T-helper 2 cell treated with Interferon-gamma antibody and Interleukin-4, amounts not matched to agents 5 μg/mL and 100 μg/mL, for 36 hours (primary cell): Measurements from ENCODE around the gene KCNQ2.
"Not testable (repeated sequence)": the region's sequence is repeated elsewhere in the genome, so short reads cannot be mapped to it uniquely, and the experiment has no call there.

Source experiments
- DNase-seq: peaks from one replicate; pipeline ENCODE4 v3.0.0; 2021; ENCODE audit warnings: low spot score
- H3K27ac Mint-ChIP-seq: one replicate; pipeline ENCODE4 v1.8.0; 2021; ENCODE audit warnings: mild to moderate bottlenecking, mixed read lengths
- H3K27me3 Mint-ChIP-seq: one replicate; pipeline ENCODE4 v1.8.0; 2021; ENCODE audit warnings: low read depth, mixed read lengths
- H3K36me3 Mint-ChIP-seq: one replicate; pipeline ENCODE4 v1.8.0; 2021; ENCODE audit warnings: low read depth, mixed read lengths
- H3K4me1 Mint-ChIP-seq: one replicate; pipeline ENCODE4 v1.8.0; 2021; ENCODE audit warnings: low read depth, mixed read lengths
- H3K4me3 Mint-ChIP-seq: one replicate; pipeline ENCODE4 v1.8.0; 2022; ENCODE audit warnings: mild to moderate bottlenecking, moderate library complexity, mixed read lengths
- H3K9me3 Mint-ChIP-seq: one replicate; pipeline ENCODE4 v1.8.0; 2021; ENCODE audit warnings: mixed read lengths

The KCNQ2 gene

DNA sequence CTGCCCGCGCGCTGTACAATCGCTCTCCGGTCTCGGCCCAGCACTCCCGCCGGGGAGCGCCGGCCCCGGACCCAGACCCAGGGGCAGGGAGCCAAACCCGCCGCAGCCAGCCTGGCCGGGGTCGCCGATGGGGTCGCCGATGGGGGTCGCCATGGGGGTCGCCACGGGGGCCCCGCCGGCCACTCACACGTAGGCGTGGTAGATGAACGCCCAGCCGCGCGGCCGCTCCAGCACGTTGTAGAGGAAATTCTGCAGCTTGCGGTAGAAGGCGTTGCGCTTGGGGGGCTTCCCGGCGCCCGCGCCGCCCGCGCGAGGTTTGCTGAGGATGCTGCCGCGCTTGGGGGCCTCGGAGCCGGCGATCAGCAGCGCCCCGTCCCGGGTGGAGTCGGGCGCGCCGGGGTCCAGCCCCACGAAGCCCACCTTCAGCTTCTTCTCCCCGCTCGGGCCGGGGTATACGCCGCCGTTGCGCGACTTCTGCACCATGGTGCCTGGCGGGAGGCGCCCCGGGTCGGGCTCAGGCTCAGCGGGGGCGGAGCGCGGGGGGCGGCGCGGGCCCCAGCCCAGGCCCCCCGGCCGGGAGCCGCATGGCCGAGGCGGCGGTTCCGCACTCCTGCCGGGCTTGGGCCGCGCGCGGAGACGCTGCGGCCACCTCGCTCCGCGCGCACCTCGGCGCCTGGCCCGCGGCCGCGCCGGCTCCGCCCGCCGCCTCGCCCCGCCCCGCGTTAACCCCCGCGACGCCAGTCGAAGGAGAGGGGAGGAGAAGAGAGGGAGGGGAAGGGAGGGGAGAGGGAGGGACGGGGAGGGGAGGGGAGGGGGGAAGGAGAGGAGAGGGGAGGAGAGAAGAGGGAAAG, at the start of gene KCNQ2:
Gene KCNQ2, minus strand, starts transcription at position 675 of the 851 bp plus-strand sequence. Its CDS starts 192 bp downstream, at position 483.
- H3K4me3 Mint-ChIP-seq = no peak within 1 kb of the TSS
- peaks cover 33% of the 10 kb centered on the region for H3K27me3 Mint-ChIP-seq
- no peaks in the 10 kb centered on the region for H3K9me3 Mint-ChIP-seq

DNA sequence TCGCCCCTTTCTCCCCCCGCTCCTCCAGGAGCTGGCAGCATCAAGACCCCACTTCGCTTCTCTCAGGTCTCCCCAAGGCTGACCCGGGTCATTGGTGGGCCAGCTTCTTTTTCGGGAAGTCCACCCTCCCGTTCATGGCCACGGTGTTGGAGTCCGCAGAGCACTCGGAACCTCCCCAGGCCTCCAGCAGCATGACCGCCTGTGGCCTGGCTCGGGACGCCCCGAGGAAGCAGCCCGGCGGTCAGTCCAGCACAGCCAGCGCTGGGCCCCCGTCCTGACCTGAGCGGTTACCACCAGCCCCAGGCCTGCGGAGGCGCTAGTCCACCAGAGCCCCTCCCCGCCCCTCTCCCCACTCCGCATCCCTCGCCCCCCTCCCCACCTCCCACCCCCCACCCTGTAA, 49.1 kb upstream of the KCNQ2 start:
- peak overlapping the region; percentile 77 for H3K4me3 Mint-ChIP-seq
- H3K9me3 Mint-ChIP-seq = no peaks in the 10 kb centered on the region
- peaks cover 6% of the 10 kb centered on the region for H3K4me1 Mint-ChIP-seq
- no peaks in the 10 kb centered on the region for H3K27me3 Mint-ChIP-seq
- DNase-seq = no peak
- peaks cover 25% of the 10 kb centered on the region for H3K36me3 Mint-ChIP-seq
- peak overlapping the region; percentile 75 for H3K27ac Mint-ChIP-seq

More for the DNA sequence above, at the start of gene KCNQ2:
- no peak within 1 kb of the TSS for H3K27ac Mint-ChIP-seq
- DNase-seq = no peak
- no peaks in the 10 kb centered on the region for H3K36me3 Mint-ChIP-seq
- no peaks in the 10 kb centered on the region for H3K4me1 Mint-ChIP-seq

GRCh38 chr20:63520934-63521601, 48.6 kb upstream of the KCNQ2 start:
- Mint-ChIP-seq H3K36me3 (peaks cover 25% of the 10 kb centered on the region), H3K4me1 (peaks cover 6% of the 10 kb centered on the region), H3K9me3 (no peaks in the 10 kb centered on the region), H3K27me3 (no peaks in the 10 kb centered on the region), H3K4me3 (peak overlapping the region; percentile 77), H3K27ac (peak overlapping the region; percentile 75)
- peak; percentile 68 for DNase-seq

DNA sequence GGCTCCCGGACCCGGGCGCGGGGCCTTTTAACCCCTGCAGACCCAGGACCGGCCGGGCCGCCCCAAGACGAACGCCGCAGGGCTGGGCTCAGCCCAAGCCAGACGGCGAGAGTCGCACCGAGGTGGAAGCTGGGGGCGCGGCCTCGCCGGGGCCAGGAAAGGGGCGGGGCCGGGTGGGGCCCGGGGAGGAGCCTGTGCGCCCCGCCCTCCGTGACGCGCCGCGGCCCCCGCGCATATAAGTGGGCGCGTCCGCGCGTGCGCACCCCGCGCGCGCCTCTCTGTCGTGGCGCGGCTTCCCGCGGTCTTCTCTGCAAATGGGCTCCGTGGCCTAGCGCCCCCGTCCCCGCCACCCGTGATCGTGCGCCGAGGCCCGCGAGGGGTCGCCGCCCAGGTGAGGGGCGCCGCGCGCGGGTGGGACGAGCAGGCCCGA, 48.1 kb upstream of the KCNQ2 start, which contains the start of gene PPDPF:
Gene PPDPF, plus strand, starts transcription at position 262 of the 430 bp plus-strand sequence. CDS start 544 bp downstream, outside the sequence.
- Mint-ChIP-seq H3K36me3 (peaks cover 25% of the 10 kb centered on the region), H3K4me3 (peak within 1 kb of the TSS; percentile 77), H3K9me3 (no peaks in the 10 kb centered on the region), H3K27ac (peak within 1 kb of the TSS; percentile 78), H3K27me3 (peaks cover 3% of the 10 kb centered on the region), H3K4me1 (peaks cover 6% of the 10 kb centered on the region)
- peak; percentile 83 for DNase-seq

- Mint-ChIP-seq H3K9me3 (no peaks in the 10 kb centered on the region), H3K4me3 (peak overlapping the region; percentile 77), H3K27me3 (peaks cover 6% of the 10 kb centered on the region), H3K4me1 (peaks cover 6% of the 10 kb centered on the region), H3K27ac (peak overlapping the region; percentile 62), H3K36me3 (peaks cover 25% of the 10 kb centered on the region)
- DNase-seq = peak; percentile 69
Observed at GRCh38 chr20:63519668-63520503, 47.4 kb upstream of the KCNQ2 start.

DNA sequence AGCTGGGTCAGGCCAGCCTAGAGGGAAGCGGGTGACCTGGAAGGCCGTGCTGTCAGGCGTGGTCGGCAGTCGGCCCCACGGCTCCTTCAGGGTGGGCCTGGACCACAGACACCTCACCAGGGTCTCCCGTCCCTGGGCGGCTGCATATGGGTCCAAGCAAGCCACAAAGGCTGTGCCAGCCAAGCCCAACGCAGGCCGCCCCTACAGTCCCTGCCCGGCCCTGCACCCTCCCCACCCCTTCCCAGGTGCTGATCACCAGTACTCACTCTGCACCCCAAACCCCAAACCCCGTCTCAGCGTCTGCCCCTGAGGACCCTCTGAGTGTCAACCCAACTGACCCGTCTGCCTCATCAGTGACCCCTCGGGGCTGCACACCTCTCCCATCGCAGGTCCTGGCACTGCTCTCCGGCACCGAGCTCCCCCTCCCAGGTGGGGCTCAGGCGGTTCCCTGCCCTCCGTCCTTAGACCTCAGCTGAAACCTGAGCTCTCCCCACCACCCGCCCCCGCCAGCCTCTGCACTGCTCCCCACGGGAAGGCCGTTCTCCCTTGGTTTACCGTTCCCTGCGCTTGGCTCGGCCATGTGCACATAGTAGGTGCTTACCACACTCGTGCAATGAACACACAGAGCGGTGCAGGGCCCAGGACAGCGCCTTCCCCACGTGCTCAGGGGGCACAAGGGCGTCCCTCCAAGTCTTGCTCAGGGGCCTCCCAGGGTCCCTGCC, 46.7 kb upstream of the KCNQ2 start:
- Mint-ChIP-seq H3K36me3 (peaks cover 22% of the 10 kb centered on the region), H3K9me3 (peaks cover 4% of the 10 kb centered on the region), H3K4me3 (peak overlapping the region; percentile 77), H3K27ac (peak overlapping the region; percentile 62), H3K27me3 (peaks cover 8% of the 10 kb centered on the region), H3K4me1 (peaks cover 6% of the 10 kb centered on the region)
- DNase-seq = no peak

DNA sequence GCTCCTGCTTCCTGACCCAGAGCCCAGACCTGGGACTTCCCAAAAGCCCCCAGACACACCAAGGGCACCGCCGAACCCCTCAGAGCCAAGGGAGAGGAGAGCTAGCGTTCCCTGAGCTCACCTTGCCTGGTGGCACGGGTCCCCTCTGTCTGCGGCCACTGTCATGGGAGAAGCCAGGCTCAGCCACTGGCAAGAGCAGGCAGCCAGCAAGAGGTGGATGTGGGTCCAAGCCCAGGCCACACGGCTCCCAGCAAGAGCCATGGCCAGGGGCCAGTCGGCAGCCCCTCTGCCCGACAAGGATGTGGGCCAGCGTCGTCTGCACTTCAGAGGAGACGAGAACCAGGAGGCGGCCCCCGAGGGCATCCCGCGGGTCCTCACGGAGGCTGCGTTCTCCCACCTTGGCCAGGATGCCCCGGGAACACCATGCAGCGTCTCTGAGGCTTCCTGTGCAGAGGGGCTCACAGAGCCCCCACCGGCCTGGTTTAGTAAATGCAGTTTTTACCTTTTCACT, 46.0 kb upstream of the KCNQ2 start:
- Mint-ChIP-seq H3K4me3 (no peak overlapping the region), H3K4me1 (peaks cover 6% of the 10 kb centered on the region), H3K36me3 (peaks cover 16% of the 10 kb centered on the region), H3K9me3 (peaks cover 4% of the 10 kb centered on the region), H3K27me3 (peaks cover 10% of the 10 kb centered on the region), H3K27ac (no peak overlapping the region)
- no peak for DNase-seq

- H3K27me3 Mint-ChIP-seq = peaks cover 18% of the 10 kb centered on the region
- peaks cover 4% of the 10 kb centered on the region for H3K9me3 Mint-ChIP-seq
- peaks cover 9% of the 10 kb centered on the region for H3K36me3 Mint-ChIP-seq
- H3K4me1 Mint-ChIP-seq = peaks cover 5% of the 10 kb centered on the region
- peak overlapping the region; percentile 48 for H3K4me3 Mint-ChIP-seq
- no peak overlapping the region for H3K27ac Mint-ChIP-seq
- DNase-seq = no peak
Observed at GRCh38 chr20:63517376-63518309, 45.2 kb upstream of the KCNQ2 start.

DNA sequence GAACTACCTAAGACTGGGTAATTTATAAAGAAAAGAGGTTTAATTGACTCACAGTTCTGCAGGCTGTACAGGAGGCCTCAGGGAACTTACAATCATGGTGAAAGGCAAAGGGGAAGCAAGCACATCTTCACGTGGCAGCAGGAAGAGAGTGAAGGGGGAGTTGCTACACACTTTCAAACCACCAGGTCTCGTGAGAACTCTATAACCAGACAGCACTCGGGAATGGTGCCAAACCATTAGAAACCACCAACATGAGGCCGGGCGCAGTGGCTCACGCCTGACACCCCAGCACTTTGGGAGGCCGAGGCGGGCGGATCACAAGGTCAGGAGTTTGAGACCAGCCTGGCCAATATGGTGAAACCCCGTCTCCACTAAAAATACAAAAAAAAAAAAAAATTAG, 42.1 kb upstream of the KCNQ2 start:
- H3K4me3 Mint-ChIP-seq, H3K4me1 Mint-ChIP-seq, DNase-seq, H3K36me3 Mint-ChIP-seq, H3K27ac Mint-ChIP-seq, H3K9me3 Mint-ChIP-seq: not testable (repeated sequence)
- peaks cover 33% of the 10 kb centered on the region for H3K27me3 Mint-ChIP-seq

- no peak for DNase-seq
- peaks cover 40% of the 10 kb centered on the region for H3K27me3 Mint-ChIP-seq
- peaks cover 4% of the 10 kb centered on the region for H3K9me3 Mint-ChIP-seq
- H3K27ac Mint-ChIP-seq = no peak overlapping the region
- peaks cover under 1% of the 10 kb centered on the region for H3K4me1 Mint-ChIP-seq
- no peak overlapping the region for H3K4me3 Mint-ChIP-seq
- H3K36me3 Mint-ChIP-seq = no peaks in the 10 kb centered on the region
Observed at GRCh38 chr20:63513207-63513606, 40.8 kb upstream of the KCNQ2 start.

GRCh38 chr20:63509088-63509564, 36.7 kb upstream of the KCNQ2 start:
- Mint-ChIP-seq H3K27me3 (peaks cover 37% of the 10 kb centered on the region), H3K27ac (no peak overlapping the region), H3K4me1 (peaks cover 4% of the 10 kb centered on the region)

More at GRCh38 chr20:63509088-63509564, 36.7 kb upstream of the KCNQ2 start:
- Mint-ChIP-seq H3K36me3 (no peaks in the 10 kb centered on the region), H3K4me3 (no peak overlapping the region), H3K9me3 (peaks cover under 1% of the 10 kb centered on the region)
- DNase-seq = no peak
